ENCODE data around the gene NFAT5. TPM values are rescaled to one million over a fixed set of nuclear protein-coding genes. Genes with fewer than 3 reads are reported as not detected.

The NFAT5 gene
- total and polyA plus RNA-seq, 8 donors, result 3.7 to 23.6 (median 12.7) TPM

- intact Hi-C loops (cut with DNase I), result no loop called here
- no peaks in the 10 kb centered on the region for H3K36me3 ChIP-seq
- 81 to 82% methylated on average over 10 of the region's 10 CpGs for WGBS, 2 donors
- no peak overlapping the region for H3K4me3 ChIP-seq
- DNase-seq, result no peak
- FAIRE-seq, result no peak
- TF ChIP-seq, protein P1, sequence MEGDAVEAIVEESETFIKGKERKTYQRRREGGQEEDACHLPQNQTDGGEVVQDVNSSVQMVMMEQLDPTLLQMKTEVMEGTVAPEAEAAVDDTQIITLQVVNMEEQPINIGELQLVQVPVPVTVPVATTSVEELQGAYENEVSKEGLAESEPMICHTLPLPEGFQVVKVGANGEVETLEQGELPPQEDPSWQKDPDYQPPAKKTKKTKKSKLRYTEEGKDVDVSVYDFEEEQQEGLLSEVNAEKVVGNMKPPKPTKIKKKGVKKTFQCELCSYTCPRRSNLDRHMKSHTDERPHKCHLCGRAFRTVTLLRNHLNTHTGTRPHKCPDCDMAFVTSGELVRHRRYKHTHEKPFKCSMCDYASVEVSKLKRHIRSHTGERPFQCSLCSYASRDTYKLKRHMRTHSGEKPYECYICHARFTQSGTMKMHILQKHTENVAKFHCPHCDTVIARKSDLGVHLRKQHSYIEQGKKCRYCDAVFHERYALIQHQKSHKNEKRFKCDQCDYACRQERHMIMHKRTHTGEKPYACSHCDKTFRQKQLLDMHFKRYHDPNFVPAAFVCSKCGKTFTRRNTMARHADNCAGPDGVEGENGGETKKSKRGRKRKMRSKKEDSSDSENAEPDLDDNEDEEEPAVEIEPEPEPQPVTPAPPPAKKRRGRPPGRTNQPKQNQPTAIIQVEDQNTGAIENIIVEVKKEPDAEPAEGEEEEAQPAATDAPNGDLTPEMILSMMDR (IDR thresholded peaks at IDR 0.05), result no peak
- no peaks in the 10 kb centered on the region for H3K27me3 ChIP-seq
- no peaks in the 10 kb centered on the region for H3K9me3 ChIP-seq
- no peak for ATAC-seq
- peaks cover 0 to 4% (median 0%) of the 10 kb centered on the region in 3 donors for H3K4me1 ChIP-seq
- H3K27ac ChIP-seq, result no peak overlapping the region
These were observed 152.5 kb downstream of the NFAT5 start for GRCh38 chr16:69718111-69718764.

GRCh38 chr16:69720822-69721430 is 155.2 kb downstream of the NFAT5 start:
- no peaks in the 10 kb centered on the region for H3K9me3 ChIP-seq
- TF ChIP-seq, protein P1 (IDR thresholded peaks at IDR 0.05), result no peak
- H3K4me1 ChIP-seq, result no peaks in the 10 kb centered on the region
- intact Hi-C loops (cut with DNase I), result no loop called here
- ATAC-seq (no peak), DNase-seq (no peak), FAIRE-seq (no peak)
- H3K36me3 ChIP-seq, result no peaks in the 10 kb centered on the region
- H3K27me3 ChIP-seq, result no peaks in the 10 kb centered on the region
- no peak overlapping the region for H3K27ac ChIP-seq
- WGBS, 2 donors, result 83 to 87% methylated on average over 10 of the region's 10 CpGs
- no peak overlapping the region for H3K4me3 ChIP-seq

- Histone ChIP-seq H3K9me3 (no peaks in the 10 kb centered on the region), H3K4me1 (no peaks in the 10 kb centered on the region), H3K4me3 (no peak overlapping the region), H3K27ac (no peak overlapping the region), H3K27me3 (no peaks in the 10 kb centered on the region), H3K36me3 (no peaks in the 10 kb centered on the region)
- DNase-seq (no peak), FAIRE-seq (no peak), ATAC-seq (no peak)
- TF ChIP-seq, protein P1 (IDR thresholded peaks at IDR 0.05), result no peak
- intact Hi-C loops (cut with DNase I), result no loop called here
- 81 to 90% methylated on average over 5 to 6 of the region's 6 CpGs for WGBS, 2 donors
These were observed 155.7 kb downstream of the NFAT5 start for GRCh38 chr16:69721441-69721957.

DNA sequence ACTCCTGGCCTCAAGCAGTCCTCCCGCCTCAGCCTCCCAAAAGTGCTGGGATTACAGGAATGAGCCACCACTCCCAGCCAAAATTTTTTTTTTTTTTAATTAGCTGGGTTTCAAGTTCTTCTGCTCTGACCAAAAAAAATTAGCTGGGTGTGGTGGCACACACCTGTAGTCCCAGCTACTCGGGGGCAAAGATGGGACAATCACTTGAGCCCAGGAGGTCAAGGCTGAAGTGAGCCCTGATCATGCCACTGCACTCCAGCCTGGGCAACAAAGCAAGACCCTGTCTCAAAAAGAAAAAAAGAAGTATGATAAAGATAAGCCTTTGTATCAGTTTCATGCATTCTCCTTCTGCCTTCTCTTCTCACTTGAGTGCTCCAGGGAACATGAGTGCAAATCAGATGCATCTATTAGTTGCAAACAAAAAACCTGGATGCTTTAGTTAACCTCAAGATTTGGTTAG is 158.7 kb downstream of the NFAT5 start:
- Histone ChIP-seq H3K4me3 (no peak overlapping the region), H3K27me3 (no peaks in the 10 kb centered on the region), H3K4me1 (no peaks in the 10 kb centered on the region), H3K27ac (no peak overlapping the region), H3K9me3 (no peaks in the 10 kb centered on the region), H3K36me3 (no peaks in the 10 kb centered on the region)
- WGBS, 2 donors, result 88 to 89% methylated on average over 2 of the region's 2 CpGs
- TF ChIP-seq, protein P1 (IDR thresholded peaks at IDR 0.05), result no peak
- no peak for FAIRE-seq
- DNase-seq, result peak in 1 of 6 donors; percentile 10
- no peak for ATAC-seq
- intact Hi-C loops (cut with DNase I), result no loop called here

All from pancreas (tissue), 10 donors.